HG03064 (cell line): ENCODE data around the gene FBN1.
A peak's percentile ranks its signal among the peaks of the same experiment; 100 is the strongest.

ENCODE experiments used
- ATAC-seq: cut with Tn5 transposase; IDR thresholded peaks from one replicate; pipeline ENCODE4 v1.9.1; 2021; ENCODE audit warnings: low read depth; ENCODE audit not compliant: unreplicated experiment

Gene FBN1

GRCh38 chr15:48653216-48653615, 7.7 kb upstream of the FBN1 start:
- no peak for ATAC-seq

GRCh38 chr15:48652510-48653076, 7.1 kb upstream of the FBN1 start:
- no peak for ATAC-seq

GRCh38 chr15:48650931-48651330, 5.4 kb upstream of the FBN1 start:
- ATAC-seq = no peak

- ATAC-seq = no peak
Observed at GRCh38 chr15:48647962-48648361, 2.5 kb upstream of the FBN1 start.

- ATAC-seq = no peak
Observed at GRCh38 chr15:48646331-48646730, 822 bp upstream of the FBN1 start.

GRCh38 chr15:48644827-48645557, 517 bp downstream of the FBN1 start:
- peak; percentile 37 for ATAC-seq

- ATAC-seq = peak; percentile 6
Observed at GRCh38 chr15:48644467-48644826, 1.1 kb downstream of the FBN1 start.

- ATAC-seq = no peak
Observed at GRCh38 chr15:48643776-48644466, 1.6 kb downstream of the FBN1 start.

GRCh38 chr15:48643206-48643605, 2.3 kb downstream of the FBN1 start:
- no peak for ATAC-seq

GRCh38 chr15:48642795-48643194, 2.7 kb downstream of the FBN1 start:
- ATAC-seq = no peak

GRCh38 chr15:48641416-48641815, 4.1 kb downstream of the FBN1 start:
- ATAC-seq = no peak

- ATAC-seq = no peak
Observed at GRCh38 chr15:48638963-48639362, 6.5 kb downstream of the FBN1 start.

GRCh38 chr15:48637639-48638038, 7.9 kb downstream of the FBN1 start:
- no peak for ATAC-seq

GRCh38 chr15:48636511-48636910, 9.0 kb downstream of the FBN1 start:
- ATAC-seq = no peak

- no peak for ATAC-seq
Observed at GRCh38 chr15:48634893-48635292, 10.6 kb downstream of the FBN1 start.

GRCh38 chr15:48634096-48634495, 11.4 kb downstream of the FBN1 start:
- ATAC-seq = no peak

- ATAC-seq = no peak
Observed at GRCh38 chr15:48632651-48633050, 12.9 kb downstream of the FBN1 start.

GRCh38 chr15:48631176-48631770, 14.2 kb downstream of the FBN1 start:
- no peak for ATAC-seq

- no peak for ATAC-seq
Observed at GRCh38 chr15:48630245-48630644, 15.3 kb downstream of the FBN1 start.

- ATAC-seq = no peak
Observed at GRCh38 chr15:48628832-48629231, 16.7 kb downstream of the FBN1 start.

GRCh38 chr15:48627260-48627940, 18.1 kb downstream of the FBN1 start:
- no peak for ATAC-seq
